Stimulated activated CD8-positive, alpha-beta memory T cell treated with anti-CD3 and anti-CD28 coated beads, Interleukin-7, amount 100 ng/mL, for 1 hour (primary cell): ENCODE measurements around the gene LCE1B.

Experiments
- DNase-seq, 2 donors: peaks; one replicate each; pipeline ENCODE4 v3.0.0-alpha.2; 2020; ENCODE audit warnings: low read depth in 2 of 2

The LCE1B gene

GRCh38 chr1:152811671-152812070 lies at the start of gene LCE1B:
Gene LCE1B (plus strand): TSS chr1:152811971. CDS start chr1:152812447, 476 bp downstream.
- no peak for DNase-seq

- no peak for DNase-seq
Measured at GRCh38 chr1:152768847-152769533, 42.8 kb upstream of the LCE1B start.

GRCh38 chr1:152770411-152770810 lies 41.4 kb upstream of the LCE1B start:
- DNase-seq, result no peak

GRCh38 chr1:152774875-152775274 lies 36.9 kb upstream of the LCE1B start, which contains the start of gene LCE1F:
Gene LCE1F (plus strand): TSS chr1:152775140. CDS start chr1:152776372, 1,232 bp downstream.
- DNase-seq, result no peak

- no peak for DNase-seq
Measured at GRCh38 chr1:152776361-152776760, 35.4 kb upstream of the LCE1B start.

- DNase-seq, result no peak
Measured at GRCh38 chr1:152777510-152778137, 34.1 kb upstream of the LCE1B start.

- DNase-seq, result no peak
Measured at GRCh38 chr1:152783095-152783494, 28.7 kb upstream of the LCE1B start.

GRCh38 chr1:152786077-152786476 lies 25.7 kb upstream of the LCE1B start, which contains the start of gene LCE1E:
Gene LCE1E (plus strand): TSS chr1:152786257. CDS start chr1:152787300, 1,043 bp downstream.
- DNase-seq, result no peak

- no peak for DNase-seq
Measured at GRCh38 chr1:152795686-152796085, 16.1 kb upstream of the LCE1B start.

GRCh38 chr1:152796421-152796820 lies 15.3 kb upstream of the LCE1B start, which contains the start of gene LCE1D:
Gene LCE1D (plus strand): TSS chr1:152796721. CDS start chr1:152797795, 1,074 bp downstream.
- no peak for DNase-seq

GRCh38 chr1:152801333-152801732 lies 10.4 kb upstream of the LCE1B start:
- DNase-seq, result no peak

- no peak for DNase-seq
Measured at GRCh38 chr1:152806576-152806975, 5.2 kb upstream of the LCE1B start, which contains the start of gene LCE1C. Gene LCE1C (minus strand): TSS chr1:152806651. CDS start chr1:152805478, 1,173 bp downstream.

GRCh38 chr1:152811050-152811449 lies 721 bp upstream of the LCE1B start:
- no peak for DNase-seq

GRCh38 chr1:152817309-152817708 lies 5.5 kb downstream of the LCE1B start:
- DNase-seq, result no peak

- DNase-seq, result no peak
Measured at GRCh38 chr1:152823294-152823693, 11.5 kb downstream of the LCE1B start.

- no peak for DNase-seq
Measured at GRCh38 chr1:152824964-152825363, 13.2 kb downstream of the LCE1B start.

- DNase-seq, result no peak
Measured at GRCh38 chr1:152827173-152827572, 15.4 kb downstream of the LCE1B start, which contains the start of gene LCE1A. Gene LCE1A (plus strand): TSS chr1:152827473. CDS start chr1:152827473, 0 bp downstream.

- no peak for DNase-seq
Measured at GRCh38 chr1:152836870-152837269, 25.1 kb downstream of the LCE1B start.

GRCh38 chr1:152842556-152842955 lies 30.8 kb downstream of the LCE1B start, which contains the start of gene LCE6A:
Gene LCE6A (plus strand): TSS chr1:152842856. CDS start chr1:152843521, 665 bp downstream.
- DNase-seq, result no peak

GRCh38 chr1:152855661-152856060 lies 43.9 kb downstream of the LCE1B start:
- DNase-seq, result no peak

GRCh38 chr1:152858062-152858461 lies 46.3 kb downstream of the LCE1B start:
- DNase-seq, result no peak

- no peak for DNase-seq
Measured at GRCh38 chr1:152859696-152860095, 47.9 kb downstream of the LCE1B start, which contains the start of gene LCE7A. Gene LCE7A (plus strand): TSS chr1:152859996. CDS start chr1:152860698, 702 bp downstream.

- no peak for DNase-seq
Measured at GRCh38 chr1:152860129-152860528, 48.4 kb downstream of the LCE1B start.
